Neural crest cell (in vitro differentiated cells): ENCODE data around the gene ZNF385B. TPM values are rescaled to one million over a fixed set of nuclear protein-coding genes. Genes with fewer than 3 reads are reported as not detected.

ENCODE experiments used
- DNase-seq: peaks from one replicate; pipeline ENCODE4 v3.0.0; 2021; ENCODE audit warnings: low read depth, mixed read lengths, low spot score
- H3K27ac Mint-ChIP-seq: one replicate; pipeline ENCODE4 v1.8.0; 2021; ENCODE audit warnings: mild to moderate bottlenecking, mixed read lengths; ENCODE audit not compliant: unreplicated experiment
- H3K27me3 Mint-ChIP-seq: 2 replicates; pipeline ENCODE4 v1.8.0; 2021; ENCODE audit warnings: low read depth, mild to moderate bottlenecking, mixed read lengths
- H3K36me3 Mint-ChIP-seq: 2 replicates; pipeline ENCODE4 v1.8.0; 2021; ENCODE audit warnings: low read depth, mild to moderate bottlenecking, mixed read lengths
- H3K4me1 Mint-ChIP-seq: 2 replicates; pipeline ENCODE4 v1.8.0; 2021; ENCODE audit warnings: mixed read lengths
- H3K4me3 Mint-ChIP-seq: one replicate; pipeline ENCODE4 v1.8.0; 2021; ENCODE audit warnings: mild to moderate bottlenecking, mixed read lengths
- H3K9me3 Mint-ChIP-seq: 2 replicates; pipeline ENCODE4 v1.8.0; 2021; ENCODE audit warnings: mixed read lengths
- total RNA-seq: library from RNA; stranded (reverse); gene quantifications from 2 replicates; pipeline ENCODE4 v1.2.1, GENCODE V29; 2021
- TF ChIP-seq, protein P1 (sequence below): fragments of 200-600 bp; sonication (generic); conservative IDR thresholded peaks from 2 replicates; pipeline ENCODE4 v1.5.0; 2021; ENCODE audit warnings: antibody characterized with exemption, mild to moderate bottlenecking

ZNF385B gene
- total RNA-seq, 1 donor from 2014 or later = 2.1 TPM

DNA sequence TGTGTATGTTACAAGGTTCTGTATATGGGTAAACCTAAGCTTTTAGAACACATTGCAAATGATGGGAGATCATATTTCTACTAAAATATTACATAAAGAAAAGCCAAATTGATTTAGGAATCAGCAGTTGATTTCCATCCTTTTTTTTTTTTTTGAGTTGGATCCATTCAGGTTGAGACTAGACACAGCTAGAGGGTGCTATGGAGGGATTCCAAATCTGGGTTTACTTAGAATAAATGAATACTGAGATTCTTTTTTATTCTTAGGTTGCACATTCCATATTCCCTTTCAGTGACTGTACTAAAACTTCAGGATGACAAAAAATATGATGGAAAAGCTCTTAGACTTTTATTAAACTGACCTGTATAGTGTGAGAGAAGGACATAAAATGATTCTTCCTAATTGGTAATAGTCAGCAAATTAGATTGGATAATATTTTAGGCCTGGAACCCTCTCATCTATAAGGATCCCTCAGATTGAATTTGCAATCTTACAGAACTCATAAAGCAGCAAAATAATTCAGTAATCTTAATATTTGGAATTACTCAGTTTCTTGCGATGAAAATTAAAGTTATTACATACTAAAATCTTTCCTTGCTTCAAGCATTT lies 413.5 kb downstream of the ZNF385B start:
- Mint-ChIP-seq H3K9me3 (peaks cover 3% of the 10 kb centered on the region), H3K36me3 (no peaks in the 10 kb centered on the region), H3K4me1 (peaks cover 5% of the 10 kb centered on the region), H3K27me3 (no peaks in the 10 kb centered on the region), H3K4me3 (no peak overlapping the region), H3K27ac (no peak overlapping the region)
- no peak for DNase-seq
- TF ChIP-seq, protein P1, sequence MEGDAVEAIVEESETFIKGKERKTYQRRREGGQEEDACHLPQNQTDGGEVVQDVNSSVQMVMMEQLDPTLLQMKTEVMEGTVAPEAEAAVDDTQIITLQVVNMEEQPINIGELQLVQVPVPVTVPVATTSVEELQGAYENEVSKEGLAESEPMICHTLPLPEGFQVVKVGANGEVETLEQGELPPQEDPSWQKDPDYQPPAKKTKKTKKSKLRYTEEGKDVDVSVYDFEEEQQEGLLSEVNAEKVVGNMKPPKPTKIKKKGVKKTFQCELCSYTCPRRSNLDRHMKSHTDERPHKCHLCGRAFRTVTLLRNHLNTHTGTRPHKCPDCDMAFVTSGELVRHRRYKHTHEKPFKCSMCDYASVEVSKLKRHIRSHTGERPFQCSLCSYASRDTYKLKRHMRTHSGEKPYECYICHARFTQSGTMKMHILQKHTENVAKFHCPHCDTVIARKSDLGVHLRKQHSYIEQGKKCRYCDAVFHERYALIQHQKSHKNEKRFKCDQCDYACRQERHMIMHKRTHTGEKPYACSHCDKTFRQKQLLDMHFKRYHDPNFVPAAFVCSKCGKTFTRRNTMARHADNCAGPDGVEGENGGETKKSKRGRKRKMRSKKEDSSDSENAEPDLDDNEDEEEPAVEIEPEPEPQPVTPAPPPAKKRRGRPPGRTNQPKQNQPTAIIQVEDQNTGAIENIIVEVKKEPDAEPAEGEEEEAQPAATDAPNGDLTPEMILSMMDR = no peak

DNA sequence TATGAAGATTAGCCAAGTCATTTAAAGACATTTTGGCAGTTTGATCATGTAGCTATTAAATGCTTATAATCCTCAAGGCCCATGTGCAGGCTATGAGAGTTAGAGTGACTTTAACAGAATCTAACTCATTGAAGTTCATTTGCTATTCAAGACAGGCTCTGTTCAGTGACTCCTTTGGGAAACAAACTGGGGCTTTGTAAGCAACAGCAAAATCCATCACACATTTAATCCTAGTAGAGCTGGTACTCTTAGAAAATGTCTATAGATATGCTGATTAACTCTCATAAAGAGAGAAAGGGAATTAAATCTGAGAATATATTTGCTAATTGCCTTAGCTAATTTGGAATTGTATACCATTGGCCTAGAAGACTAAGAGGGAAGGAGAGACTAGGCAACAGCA lies 414.0 kb downstream of the ZNF385B start:
- no peaks in the 10 kb centered on the region for H3K27me3 Mint-ChIP-seq
- DNase-seq = no peak
- TF ChIP-seq, protein P1 = no peak
- H3K27ac Mint-ChIP-seq = no peak overlapping the region
- no peak overlapping the region for H3K4me3 Mint-ChIP-seq
- H3K36me3 Mint-ChIP-seq = no peaks in the 10 kb centered on the region
- H3K9me3 Mint-ChIP-seq = peaks cover 3% of the 10 kb centered on the region
- H3K4me1 Mint-ChIP-seq = peaks cover 10% of the 10 kb centered on the region

DNA sequence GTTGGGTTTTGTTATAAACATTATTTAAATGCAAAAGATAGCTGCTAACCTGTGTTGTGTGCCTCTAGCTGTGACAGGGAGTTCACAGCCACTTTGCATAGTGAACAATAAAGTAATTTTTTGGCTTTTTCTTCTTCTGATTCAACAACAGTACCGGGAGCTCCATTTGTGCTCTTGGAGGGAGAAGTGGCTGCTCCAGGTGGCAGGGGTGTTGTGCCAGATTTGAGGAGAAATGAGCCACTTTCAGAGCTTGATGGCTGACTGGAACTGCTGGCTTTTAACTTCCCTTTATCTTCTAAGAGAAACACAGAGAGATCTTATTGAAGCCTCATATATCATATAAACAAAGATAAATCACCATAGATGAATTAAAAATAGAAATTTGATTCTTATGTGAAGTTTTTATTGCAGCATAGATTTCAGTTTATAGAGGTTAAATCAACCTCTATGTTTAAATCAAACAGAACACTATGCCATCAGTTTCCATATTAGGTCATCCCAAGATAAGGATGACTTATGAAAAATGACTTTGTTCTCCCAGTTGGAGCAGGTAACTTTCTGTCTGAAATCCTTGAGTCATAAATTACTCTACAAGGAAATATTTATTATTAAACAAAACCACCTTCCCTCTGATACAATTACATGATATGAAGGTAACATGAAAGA lies 414.8 kb downstream of the ZNF385B start:
- Mint-ChIP-seq H3K27ac (no peak overlapping the region), H3K4me3 (no peak overlapping the region), H3K4me1 (peaks cover 10% of the 10 kb centered on the region), H3K36me3 (no peaks in the 10 kb centered on the region), H3K9me3 (peaks cover 3% of the 10 kb centered on the region), H3K27me3 (no peaks in the 10 kb centered on the region)
- TF ChIP-seq, protein P1 = no peak
- DNase-seq = no peak

DNA sequence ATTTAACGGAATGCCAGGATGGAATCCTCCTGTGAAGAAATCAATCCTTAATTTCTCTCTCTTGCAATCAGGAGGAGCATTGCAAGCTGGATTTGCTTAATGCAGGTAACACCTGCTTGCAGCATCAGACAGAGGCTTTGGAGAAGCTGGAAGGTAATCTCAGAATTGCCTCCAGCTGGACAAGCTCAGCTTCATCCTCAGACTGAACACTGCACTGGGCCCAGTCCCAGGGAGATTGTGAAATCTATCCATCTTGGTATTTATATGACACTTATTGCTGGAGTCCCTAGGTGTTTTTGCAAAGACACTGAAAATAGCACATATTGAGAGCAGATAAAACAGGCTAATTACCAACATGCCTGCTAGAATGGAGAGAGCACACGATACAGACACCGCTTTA lies 417.4 kb downstream of the ZNF385B start:
- DNase-seq = no peak
- H3K36me3 Mint-ChIP-seq = no peaks in the 10 kb centered on the region
- peaks cover 2% of the 10 kb centered on the region for H3K9me3 Mint-ChIP-seq
- peaks cover 16% of the 10 kb centered on the region for H3K4me1 Mint-ChIP-seq
- TF ChIP-seq, protein P1 = no peak
- no peaks in the 10 kb centered on the region for H3K27me3 Mint-ChIP-seq
- no peak overlapping the region for H3K4me3 Mint-ChIP-seq
- H3K27ac Mint-ChIP-seq = no peak overlapping the region

DNA sequence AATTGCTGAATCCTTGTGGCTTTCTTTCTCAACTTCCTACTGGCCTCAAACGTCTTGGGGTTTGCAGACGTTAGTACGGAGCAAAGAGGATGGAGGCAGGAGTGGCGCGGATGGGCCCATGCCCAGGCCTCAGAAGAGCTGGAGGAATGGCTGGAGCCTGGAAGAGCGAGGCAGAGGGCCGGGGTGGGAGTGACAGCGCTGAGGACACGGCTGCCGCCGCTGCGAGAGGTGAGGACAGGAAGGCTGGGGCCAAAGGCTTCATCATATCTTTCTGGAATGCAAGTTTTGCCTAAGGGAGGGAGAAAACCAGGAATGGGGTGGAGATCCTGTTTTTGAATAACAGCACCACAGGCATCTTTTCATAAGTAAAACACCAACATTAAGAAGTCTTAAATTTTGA lies 418.2 kb downstream of the ZNF385B start:
- TF ChIP-seq, protein P1 = no peak
- Mint-ChIP-seq H3K27me3 (no peaks in the 10 kb centered on the region), H3K36me3 (no peaks in the 10 kb centered on the region), H3K4me1 (peaks cover 16% of the 10 kb centered on the region), H3K9me3 (no peaks in the 10 kb centered on the region), H3K4me3 (no peak overlapping the region), H3K27ac (no peak overlapping the region)
- DNase-seq = no peak
